Ishikawa (cell line): ENCODE data around the gene NFIB.

Experiments
- CEBPB ChIP-seq: IDR thresholded peaks from 2 replicates; pipeline ENCODE4 v1.6.1; 2012
- CREB1 ChIP-seq: IDR thresholded peaks from 2 replicates; pipeline ENCODE4 v1.6.1; 2012; ENCODE audit warnings: low read depth
- EGR1 ChIP-seq: IDR thresholded peaks from 2 replicates; pipeline ENCODE4 v1.6.1; 2012
- EP300 ChIP-seq: IDR thresholded peaks from 2 replicates; pipeline ENCODE4 v1.6.1; 2012; ENCODE audit warnings: borderline replicate concordance
- FOXM1 ChIP-seq: IDR thresholded peaks from 2 replicates; pipeline ENCODE4 v1.6.1; 2012; ENCODE audit warnings: low read depth, borderline replicate concordance
- MAX ChIP-seq: IDR thresholded peaks from 2 replicates; pipeline ENCODE4 v1.6.1; 2012
- NFIC ChIP-seq: IDR thresholded peaks from 2 replicates; pipeline ENCODE4 v1.6.1; 2012
- RAD21 ChIP-seq: IDR thresholded peaks from 2 replicates; pipeline ENCODE4 v1.6.1; 2012; ENCODE audit warnings: low read depth
- REST ChIP-seq: IDR thresholded peaks from 2 replicates; pipeline ENCODE4 v1.6.1; 2012; ENCODE audit warnings: low read depth, mild to moderate bottlenecking
- TAF1 ChIP-seq: IDR thresholded peaks from 2 replicates; pipeline ENCODE4 v1.6.1; 2012; ENCODE audit warnings: low read depth, mild to moderate bottlenecking
- TCF12 ChIP-seq: IDR thresholded peaks from 2 replicates; pipeline ENCODE4 v1.6.1; 2012; ENCODE audit warnings: low read depth
- TEAD4 ChIP-seq: IDR thresholded peaks from 2 replicates; pipeline ENCODE4 v1.6.1; 2012
- USF1 ChIP-seq: IDR thresholded peaks from 2 replicates; pipeline ENCODE4 v1.6.1; 2012
- YY1 ChIP-seq: IDR thresholded peaks from 2 replicates; pipeline ENCODE4 v1.6.1; 2012; ENCODE audit warnings: low read depth
- ZBTB7A ChIP-seq: IDR thresholded peaks from 2 replicates; pipeline ENCODE4 v1.6.1; 2012; ENCODE audit warnings: low read depth

Gene NFIB

GRCh38 chr9:14189146-14189545 lies 124.8 kb downstream of the NFIB start:
- TF ChIP-seq TCF12 (no peak), CEBPB (no peak), EP300 (no peak), MAX (no peak), RAD21 (no peak), TEAD4 (no peak), USF1 (no peak), YY1 (no peak), REST (no peak), CREB1 (no peak), TAF1 (no peak), FOXM1 (no peak), ZBTB7A (no peak), EGR1 (no peak)

- TF ChIP-seq YY1: no peak
Measured at GRCh38 chr9:14188538-14188937, 125.4 kb downstream of the NFIB start.

GRCh38 chr9:14188011-14188410 lies 125.9 kb downstream of the NFIB start:
- no peak for TF ChIP-seq USF1

GRCh38 chr9:14186096-14186495 lies 127.8 kb downstream of the NFIB start:
- TF ChIP-seq YY1 (no peak), USF1 (no peak), REST (no peak), FOXM1 (no peak), ZBTB7A (no peak), NFIC (no peak), EP300 (no peak), EGR1 (no peak), TCF12 (no peak), CEBPB (no peak), MAX (no peak), TEAD4 (no peak), TAF1 (no peak), RAD21 (no peak), CREB1 (no peak)

GRCh38 chr9:14185016-14185415 lies 128.9 kb downstream of the NFIB start:
- TF ChIP-seq NFIC (no peak), EGR1 (no peak)

- TF ChIP-seq FOXM1 (no peak), USF1 (no peak), EP300 (no peak), TEAD4 (no peak), CEBPB (no peak), EGR1 (no peak), TAF1 (no peak), RAD21 (no peak), CREB1 (no peak), ZBTB7A (no peak), NFIC (no peak), TCF12 (no peak), MAX (no peak), YY1 (no peak), REST (no peak)
Measured at GRCh38 chr9:14183001-14183400, 130.9 kb downstream of the NFIB start.
